HG02759 (cell line): ENCODE results near the gene ASB18.

Experiments used
- ATAC-seq: cut with Tn5 transposase; IDR thresholded peaks from one replicate; pipeline ENCODE4 v1.9.1; 2021; ENCODE audit warnings: mild to moderate bottlenecking, moderate library complexity; ENCODE audit not compliant: unreplicated experiment

ASB18 gene

DNA sequence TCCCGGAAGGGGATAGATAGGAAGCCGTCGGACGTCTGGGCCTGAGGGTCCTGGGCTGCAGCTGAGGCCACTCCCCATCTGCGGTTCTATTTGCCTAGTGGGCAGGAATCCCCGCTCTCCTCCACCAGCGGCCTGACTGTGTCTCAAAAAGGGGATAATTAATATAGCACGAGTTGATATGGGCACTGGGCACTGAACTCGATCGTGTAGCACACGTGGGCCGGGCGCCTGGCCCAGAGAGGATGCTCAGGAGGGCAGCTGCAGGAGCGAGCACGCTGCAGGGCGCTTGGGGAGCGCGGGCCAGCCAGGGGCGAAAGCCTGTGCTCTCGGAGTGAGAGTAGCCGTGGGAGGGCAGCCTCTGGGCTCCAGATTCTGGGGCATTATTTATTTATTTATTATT, 87.3 kb downstream of the ASB18 start:
- no peak for ATAC-seq

DNA sequence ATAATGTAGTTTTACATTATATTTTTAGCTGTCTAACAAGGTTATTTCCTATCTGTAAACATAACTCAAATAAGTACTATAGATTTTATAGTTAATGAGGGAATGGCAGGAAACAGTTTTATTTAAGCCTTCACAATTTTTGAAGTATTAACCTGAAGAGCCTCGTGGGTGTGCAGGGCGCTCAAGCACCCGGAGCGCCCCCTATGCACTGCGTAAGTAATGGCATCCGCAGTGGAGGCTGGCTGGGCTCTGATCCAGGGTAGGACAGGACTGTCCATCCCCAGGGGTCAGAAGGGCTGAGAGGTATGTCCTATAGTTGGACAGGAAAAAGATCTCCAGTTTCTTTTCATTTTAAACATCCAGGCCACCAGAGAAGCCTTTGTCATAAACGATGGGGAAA, 87.8 kb downstream of the ASB18 start:
- no peak for ATAC-seq

DNA sequence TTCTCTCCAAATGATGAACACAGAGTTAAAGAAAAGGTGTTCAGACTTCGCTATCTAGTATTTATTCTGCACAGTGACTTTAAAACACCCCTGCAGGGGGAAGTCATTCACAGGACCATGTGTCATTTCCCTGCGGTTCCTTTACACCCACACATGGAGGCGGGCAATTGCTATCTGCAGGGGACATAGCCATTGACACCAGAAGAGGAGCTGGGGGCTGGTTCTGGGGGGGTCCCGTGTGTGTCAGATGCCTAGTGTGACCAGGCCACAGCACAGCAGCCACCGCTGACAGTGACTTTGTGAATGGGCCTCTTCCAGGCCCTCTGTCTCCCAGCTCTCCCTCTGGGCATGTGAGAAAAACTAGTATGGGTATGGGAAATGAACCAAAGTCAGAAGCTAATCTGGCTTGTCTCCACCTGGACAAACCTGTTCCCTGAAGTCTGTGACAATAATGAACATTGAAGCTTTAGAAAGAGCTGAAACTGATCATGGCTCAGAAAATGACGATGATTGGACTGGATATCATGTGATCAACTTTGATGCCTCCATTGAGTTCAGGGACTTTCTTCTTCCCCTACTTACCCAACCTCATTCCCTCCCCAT, 88.6 kb downstream of the ASB18 start:
- ATAC-seq, result no peak

DNA sequence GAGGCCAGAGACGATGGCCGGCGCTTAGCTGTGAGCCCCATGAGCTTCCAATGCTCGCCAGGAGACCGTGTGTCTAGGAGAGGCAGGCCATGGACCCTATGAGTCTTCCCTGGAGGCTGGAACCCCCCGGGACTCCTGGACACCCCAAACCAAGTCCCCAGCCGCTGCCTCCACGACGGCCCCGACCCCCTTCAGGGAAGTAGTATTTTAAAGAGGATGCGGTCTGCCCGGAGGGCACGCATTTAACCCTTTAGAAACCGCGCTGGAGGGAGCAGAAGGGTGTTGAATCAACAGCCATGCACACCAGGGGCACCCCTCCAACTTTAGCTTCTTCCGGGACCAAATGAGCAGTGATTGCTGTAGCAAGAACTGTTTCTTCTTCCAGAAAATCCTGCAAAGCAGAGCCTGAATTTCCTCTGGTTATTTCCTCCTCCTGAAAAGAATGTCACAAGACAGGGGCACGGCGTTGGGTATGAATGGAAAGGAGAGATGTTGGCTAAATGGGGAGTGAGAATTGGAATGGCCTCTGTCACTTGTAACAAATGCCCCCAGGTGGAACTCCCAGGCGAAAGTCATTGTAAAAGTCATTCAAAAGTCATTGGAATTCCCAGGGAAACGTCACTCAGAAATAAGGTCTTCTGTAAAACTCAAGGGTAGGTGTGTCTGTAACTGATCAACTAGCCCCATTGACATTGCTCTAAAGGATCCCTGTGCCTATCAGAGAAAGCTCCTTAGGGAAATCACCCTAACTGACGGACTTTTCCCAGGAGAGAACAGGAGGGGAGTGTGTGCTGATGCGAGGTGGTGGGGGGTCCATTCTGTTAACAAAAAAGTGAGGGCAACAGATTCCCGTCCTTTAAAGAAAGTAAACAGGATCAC, 90.2 kb downstream of the ASB18 start:
- no peak for ATAC-seq

DNA sequence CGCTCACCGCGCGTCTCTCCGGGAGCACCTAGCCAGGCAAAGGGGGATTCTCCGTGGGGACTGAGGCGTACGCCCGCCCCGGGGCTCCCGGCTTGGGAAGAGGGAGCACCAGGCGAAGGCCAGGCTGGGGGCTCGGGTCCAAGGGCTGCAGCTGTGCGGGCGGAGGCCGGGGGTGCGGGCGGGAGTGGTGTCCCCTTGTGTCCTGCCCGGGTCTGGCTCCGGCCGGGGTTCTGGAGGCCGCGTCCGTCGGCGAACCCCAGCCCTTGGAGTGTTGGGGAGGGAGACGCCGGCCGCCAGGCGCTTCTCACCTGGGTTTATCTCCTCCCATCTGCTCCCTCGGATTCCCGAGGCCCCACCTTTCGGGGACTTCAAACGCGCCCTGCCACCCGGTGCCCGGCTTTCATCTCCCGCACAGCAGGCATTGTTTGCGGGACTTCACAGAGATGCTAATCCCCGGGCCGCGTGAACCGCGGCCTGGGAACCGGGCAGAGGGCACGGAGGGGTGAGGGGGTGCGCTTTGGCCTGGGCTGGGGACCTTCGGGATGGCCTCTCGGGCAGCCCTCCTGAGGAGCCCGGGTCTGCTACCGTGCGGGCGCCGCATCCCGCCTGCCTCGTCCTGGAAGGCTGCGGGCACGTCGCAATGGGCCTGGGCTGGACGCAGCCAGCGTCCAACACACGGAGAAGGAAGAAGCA, 91.0 kb downstream of the ASB18 start:
- no peak for ATAC-seq

DNA sequence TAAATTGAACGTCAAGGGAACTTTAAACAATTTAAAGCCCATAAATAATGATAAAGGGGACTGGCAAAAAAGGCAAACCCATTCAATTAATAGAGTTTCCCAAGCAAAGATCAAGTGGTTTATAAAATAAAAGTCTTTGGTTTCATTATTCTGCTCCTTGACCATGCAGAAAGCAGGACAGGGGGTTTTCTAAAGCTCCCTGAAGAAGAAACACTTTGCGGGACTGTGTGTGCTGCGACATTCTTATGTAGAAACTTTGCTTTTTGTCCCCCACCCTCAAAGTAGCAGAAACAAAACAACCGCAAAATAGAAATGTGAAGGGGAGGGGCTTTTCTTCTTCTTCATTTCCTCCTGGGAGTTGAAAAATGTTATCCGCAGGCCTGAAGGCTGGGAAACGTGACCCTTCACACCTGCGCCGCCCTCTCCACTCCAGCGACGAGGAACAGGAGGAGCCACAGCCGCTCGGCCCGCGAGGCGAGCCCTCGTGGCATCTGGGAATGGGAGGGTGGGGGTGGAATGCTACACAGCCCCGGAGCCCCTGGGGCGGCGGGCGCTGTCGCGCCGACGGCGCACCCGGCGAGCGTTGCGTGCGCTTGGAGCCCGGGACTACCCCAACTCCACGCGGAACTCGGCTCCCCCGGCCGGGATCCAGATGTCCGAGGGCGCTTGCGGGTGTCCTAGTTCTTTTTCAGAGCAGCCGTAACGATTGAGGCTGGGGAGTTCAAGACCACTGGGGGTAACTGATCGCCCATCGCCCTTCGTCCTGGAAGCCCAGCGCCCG, 91.8 kb downstream of the ASB18 start:
- no peak for ATAC-seq

DNA sequence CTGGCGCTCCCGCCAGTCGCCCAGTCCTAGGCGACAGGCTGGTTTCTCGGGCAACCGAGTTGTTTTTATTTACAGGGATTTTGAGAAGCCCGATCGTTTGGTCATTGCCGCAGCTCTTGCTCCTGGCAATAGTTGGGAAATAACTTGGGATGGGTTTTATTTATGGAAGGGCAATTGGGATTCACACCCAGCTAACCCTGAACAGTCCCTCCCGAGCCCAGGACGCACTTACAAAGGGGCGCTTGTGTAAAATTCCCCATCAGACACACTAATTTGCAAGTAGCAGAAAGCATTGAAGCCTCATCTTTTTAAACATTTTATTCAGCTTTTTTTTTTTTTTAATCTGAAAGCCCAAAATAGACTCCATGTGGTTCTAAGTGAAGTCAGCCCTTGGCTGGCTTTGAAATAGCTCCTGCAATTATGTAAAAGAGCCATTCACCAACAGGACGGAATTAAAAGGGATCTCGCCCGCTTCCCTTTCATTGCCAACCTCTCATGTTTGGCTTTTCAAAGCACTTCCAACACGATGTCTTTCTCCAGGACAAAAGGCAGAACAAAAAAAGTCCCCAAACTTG, 92.4 kb downstream of the ASB18 start:
- no peak for ATAC-seq

DNA sequence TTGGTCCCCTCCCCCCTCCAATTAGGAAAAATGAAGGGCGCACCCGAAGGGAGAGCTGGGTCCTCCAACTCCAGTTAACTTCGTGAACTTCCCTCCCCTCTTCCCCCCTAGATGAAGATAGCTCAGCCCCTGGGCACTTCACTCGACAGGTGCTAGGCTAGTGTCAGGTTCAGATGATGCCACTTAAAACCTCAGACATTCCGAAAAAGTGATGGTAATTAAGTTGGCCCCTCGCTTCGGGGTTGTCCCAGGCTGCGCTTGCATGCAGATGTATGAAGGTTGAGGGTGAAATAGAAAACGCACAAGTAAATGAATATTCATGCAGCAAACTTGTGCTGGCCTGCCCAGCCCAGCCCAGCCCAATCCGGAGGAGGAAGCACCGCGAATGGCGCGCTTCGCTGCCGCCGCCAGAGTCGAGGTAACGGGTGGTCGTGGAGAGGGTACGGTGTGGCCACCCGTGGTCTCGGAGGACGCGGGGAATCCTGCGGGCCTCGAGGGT, 93.0 kb downstream of the ASB18 start:
- no peak for ATAC-seq

DNA sequence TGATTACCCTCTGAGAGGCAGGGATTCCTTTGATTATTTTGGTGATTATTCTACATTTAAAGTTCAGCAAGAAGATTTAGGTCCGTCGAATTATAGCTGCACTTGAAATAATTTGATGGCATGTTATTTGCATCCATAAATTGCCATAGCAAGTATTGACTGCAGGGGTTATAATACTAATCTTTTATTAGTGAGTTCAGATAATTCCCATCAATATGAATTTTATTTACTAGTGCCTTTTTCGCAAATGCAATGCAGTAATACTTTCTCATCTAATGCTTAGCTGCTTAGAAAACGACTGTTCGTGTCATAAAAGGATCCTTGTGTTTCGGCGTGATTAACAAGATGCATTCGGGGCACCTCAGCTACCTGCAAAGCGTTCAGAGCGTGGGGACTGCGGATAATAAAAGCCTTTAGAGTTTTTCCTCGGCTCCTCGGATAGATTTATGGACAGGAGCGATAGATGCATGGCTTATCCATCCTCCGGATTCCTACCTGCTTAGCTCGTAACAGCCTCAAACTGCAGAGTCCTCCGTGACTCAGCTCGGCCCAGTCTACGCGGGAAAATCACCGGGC, 93.5 kb downstream of the ASB18 start:
- ATAC-seq, result no peak

DNA sequence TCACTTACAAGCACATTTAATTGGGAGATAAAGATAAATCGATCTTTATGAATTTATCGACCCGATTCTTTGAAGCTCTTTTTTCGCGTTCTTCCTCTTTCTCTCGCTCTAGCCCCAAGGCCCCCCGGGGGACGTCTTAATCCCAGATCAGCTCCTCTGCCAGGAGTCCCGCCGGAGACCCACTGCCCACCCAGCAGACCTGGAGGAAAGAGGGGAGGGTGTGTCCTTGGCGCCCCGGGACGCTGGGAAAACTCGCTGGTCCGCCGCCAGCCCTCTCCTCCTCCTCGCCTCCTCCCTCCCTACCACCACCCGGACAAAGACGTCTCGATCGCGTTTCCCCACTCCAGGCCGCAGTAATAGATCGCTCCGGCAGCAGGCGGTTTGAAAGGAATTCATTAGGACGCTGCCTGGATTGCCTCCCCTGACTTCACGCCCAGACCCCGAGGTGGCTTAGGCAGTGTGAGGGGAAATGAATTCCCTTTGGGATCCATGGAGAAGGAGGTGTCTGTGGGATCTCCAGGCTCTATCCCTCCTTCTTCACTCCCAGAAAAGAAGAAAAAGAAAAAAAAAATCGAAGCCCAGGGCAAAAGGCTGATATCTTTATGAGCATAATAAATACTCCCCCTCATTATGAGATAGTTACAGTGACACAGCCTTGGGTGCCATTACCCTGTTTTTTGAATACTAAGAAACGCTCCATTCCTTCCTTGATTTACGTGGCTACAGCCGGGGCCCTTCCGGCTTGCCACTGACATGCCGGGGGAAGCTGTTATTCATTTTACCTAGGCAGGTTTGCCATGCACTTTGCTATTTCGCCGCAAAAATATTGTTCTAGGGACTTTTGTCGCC, 94.2 kb downstream of the ASB18 start:
- no peak for ATAC-seq

DNA sequence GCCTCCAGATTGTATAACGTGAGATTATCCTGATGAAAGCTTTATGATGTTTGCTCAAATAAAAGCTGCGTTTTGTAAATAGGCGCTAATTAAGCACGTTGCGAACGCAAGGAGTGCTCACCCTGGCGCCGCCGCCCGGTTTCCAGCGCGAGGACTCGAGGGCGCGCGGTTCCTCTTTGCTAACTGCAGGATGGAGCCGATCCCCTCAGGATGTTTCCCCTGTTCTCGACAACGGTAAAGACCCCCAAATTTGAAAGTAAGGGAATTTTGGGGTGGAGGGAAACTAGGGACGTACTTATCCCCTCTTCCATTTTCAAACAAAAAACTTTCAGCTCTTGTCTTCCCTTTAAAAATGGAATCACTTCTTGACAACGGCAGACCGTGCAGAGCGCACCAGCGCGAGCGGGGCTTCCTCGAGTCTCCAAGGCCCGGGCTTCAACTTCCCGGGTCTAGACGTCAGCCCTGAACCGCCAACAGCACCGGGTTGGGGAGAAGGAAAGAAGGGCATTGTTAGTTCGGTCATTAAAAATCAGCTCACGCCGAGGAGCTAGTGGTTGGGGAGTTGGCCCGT, 95.0 kb downstream of the ASB18 start:
- ATAC-seq, result no peak

DNA sequence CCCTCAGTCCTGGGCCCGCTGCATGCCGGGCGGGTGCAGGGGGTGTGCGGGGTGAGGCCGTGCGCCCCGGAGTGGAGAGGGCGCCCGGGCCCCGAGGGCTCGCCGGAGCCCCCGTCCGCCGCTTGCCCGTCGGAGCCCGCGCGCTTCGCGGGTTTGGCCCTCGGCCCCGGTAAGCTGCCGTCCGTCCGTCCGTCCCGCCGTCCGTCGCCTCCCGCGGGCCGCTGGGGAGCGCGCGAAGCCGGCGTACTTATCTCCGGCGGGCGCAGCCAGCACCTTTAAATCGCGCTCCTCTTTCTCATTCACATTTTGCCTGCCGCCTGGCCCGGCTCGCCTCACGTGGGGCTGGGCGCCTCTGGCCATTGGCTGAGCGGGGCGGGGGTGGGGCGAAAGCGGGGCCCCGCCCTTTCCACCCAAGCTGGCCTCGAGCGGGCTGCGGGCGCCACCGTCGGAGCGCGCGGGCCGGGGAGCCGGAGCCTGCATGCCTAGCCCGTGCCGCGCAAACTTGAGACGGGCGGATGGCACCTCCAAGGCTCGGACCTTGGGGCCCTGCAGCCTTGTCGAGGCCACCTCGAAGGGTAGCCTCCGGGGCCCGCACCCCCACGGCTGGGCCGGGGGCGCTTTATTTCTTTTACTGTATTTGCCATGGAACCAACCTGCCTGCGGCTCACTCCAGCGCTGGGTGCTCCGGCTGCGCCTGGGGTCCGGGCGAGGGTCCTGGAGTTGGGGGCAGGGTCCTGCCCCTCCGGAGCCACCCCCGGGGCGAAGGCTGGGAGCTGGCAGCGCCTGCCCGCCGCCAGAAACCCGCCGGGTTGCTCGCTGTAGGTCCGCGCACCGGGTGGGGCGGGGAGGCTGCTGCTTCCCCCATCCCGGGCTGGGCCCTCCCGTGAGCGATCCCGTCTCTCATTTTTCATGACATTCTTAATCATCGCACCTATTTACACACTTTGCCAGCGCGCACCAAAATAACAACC, 95.8 kb downstream of the ASB18 start, which contains the start of gene GBX2:
Gene GBX2 (minus strand): TSS at position 277 of the 971 bp plus-strand sequence. CDS start 415 bp downstream, outside the sequence.
- ATAC-seq, result no peak

DNA sequence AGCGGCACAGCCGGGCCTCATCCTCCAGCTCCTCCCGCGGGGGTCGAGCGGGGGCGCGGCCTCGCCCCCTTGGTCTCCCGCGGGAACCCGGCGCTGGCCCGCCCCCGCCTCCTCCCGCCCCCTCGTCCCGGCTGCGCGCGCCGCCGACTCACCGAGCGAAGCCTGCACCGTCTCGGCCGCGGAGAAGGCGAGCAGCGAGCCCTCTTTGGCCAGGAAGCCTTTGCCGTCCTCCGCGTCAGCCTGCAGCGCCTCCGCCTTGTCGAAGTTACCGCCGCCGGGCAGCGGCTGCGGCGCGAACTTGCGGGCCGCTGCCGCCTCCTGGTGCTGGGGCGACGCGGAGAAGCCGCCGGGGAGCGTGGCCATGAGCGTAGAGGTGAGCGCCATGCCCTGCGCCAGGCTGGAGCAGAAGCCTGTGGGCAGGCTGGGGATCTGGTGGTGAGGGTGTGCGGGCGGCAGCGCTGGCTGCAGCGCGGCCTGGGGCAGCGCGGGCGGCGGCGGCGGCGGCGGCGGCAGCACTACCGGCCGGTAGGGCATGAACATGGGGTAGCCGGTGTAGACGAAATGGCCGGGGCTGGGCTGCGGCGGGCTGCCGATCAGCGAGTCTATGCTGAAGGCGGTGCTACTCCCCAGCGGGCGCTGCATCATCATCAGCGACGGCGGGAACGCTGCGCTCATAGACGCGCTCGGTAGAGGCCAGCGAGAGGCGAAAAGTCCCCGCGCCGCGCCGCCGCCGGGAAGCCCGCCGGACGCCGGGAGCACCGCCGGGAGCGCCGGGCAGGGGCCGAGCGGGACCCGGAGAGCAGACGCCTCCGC, 96.7 kb downstream of the ASB18 start:
- ATAC-seq, result no peak

DNA sequence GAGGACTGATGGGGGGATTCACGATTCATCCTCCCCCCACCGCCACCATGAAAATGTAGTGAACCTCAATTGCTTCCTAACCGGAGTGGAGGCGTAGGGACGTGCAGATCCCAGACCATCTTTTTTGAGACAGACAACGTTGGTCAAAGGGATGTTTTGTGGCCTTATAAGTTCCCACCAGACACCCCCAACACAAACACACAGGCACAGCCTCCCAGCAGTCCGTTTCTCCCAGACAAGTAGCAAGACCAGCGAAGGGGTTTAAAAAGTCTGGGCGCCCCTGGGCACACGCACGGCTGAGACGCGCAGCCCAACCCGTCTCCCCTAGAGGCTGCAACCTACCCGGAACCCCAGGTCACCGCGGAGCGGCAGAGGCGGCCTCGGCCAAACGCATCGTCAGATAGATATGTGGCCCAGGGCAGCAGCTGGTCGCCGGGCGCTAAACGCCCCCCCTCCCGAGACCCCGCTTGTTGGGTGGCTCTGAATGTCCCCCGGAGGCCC, 97.4 kb downstream of the ASB18 start:
- no peak for ATAC-seq

DNA sequence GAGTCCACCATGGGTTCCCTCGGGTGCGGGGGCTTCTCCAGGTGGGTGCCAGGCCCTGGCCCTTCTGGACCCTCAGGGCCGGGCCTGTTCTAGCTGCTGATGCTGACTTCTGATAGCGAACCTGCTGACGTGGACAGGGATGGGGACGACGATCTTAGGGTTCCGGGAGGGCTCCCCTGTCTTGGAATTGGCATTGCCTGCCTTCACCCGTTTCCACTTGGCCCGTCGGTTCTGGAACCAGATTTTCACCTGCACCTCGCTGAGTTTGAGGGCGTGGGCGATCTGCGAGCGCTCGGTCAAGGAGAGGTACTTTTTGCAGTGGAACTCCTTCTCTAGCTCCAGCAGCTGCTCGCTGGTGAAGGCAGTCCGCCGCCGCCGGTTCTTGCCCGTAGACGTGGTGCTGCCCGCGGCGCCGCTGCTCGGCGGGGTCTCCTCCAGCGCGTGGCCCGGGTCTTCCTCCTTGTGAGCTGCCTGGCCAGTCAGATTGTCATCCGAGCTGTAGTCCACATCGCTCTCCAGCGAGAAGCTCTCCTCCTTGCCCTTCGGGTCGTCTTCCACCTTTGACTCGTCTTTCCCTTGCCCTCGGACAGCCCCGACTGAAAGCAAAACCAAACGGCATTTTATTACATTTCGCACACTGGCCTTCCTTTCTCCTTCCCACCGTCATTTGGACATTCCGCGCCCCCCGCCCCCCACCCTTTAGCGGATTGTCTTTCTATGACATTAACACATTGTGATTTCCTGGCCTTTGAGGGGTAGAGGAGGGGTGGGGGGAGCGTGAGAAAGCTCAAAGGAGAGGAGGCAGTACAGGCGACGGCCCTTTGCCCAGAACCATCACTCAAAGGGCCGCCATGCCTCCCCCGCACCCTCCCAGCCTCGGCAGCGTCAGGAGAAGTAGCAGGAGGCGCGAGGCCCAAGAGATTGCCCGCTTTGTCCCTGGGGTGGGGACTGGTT, 98.1 kb downstream of the ASB18 start:
- ATAC-seq, result no peak
